ENCODE data around the gene KRT73. TPM values are rescaled to one million over a fixed set of nuclear protein-coding genes. Genes with fewer than 3 reads are reported as not detected.

The KRT73 gene
- total RNA-seq, 1 donor from 2014 or later: not detected

DNA sequence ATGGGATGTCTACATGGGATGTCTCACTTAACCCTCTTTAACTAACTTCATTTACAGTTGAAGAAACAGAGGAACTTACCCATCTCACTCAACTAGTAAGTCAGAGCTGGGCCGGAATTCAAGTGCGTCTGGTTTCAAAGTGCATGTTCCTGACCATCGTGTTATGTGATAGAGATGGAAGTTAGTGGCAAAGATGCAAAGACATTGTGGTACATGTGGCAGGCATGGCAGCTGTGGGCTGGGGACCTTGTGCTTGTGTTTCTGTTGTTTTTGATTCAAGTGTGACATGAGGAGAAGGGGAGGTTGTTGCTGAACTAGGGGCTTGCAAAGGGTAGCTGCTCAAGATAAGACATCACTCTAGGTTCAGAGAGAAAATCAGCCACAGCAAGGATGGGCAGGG lies 42.4 kb downstream of the KRT73 start:
- TF ChIP-seq, protein P1, sequence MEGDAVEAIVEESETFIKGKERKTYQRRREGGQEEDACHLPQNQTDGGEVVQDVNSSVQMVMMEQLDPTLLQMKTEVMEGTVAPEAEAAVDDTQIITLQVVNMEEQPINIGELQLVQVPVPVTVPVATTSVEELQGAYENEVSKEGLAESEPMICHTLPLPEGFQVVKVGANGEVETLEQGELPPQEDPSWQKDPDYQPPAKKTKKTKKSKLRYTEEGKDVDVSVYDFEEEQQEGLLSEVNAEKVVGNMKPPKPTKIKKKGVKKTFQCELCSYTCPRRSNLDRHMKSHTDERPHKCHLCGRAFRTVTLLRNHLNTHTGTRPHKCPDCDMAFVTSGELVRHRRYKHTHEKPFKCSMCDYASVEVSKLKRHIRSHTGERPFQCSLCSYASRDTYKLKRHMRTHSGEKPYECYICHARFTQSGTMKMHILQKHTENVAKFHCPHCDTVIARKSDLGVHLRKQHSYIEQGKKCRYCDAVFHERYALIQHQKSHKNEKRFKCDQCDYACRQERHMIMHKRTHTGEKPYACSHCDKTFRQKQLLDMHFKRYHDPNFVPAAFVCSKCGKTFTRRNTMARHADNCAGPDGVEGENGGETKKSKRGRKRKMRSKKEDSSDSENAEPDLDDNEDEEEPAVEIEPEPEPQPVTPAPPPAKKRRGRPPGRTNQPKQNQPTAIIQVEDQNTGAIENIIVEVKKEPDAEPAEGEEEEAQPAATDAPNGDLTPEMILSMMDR (IDR thresholded peaks at IDR 0.05; ENCODE audit: unreplicated experiment): no peak
- no peaks in the 10 kb centered on the region for H3K36me3 Mint-ChIP-seq (ENCODE audit: insufficient read depth)
- H3K9me3 Mint-ChIP-seq (ENCODE audit: low read depth): no peaks in the 10 kb centered on the region
- no peaks in the 10 kb centered on the region for H3K4me1 Mint-ChIP-seq (ENCODE audit: low read depth)
- no peak overlapping the region for H3K4me3 Mint-ChIP-seq (ENCODE audit: low read depth)
- peaks cover 48% of the 10 kb centered on the region for H3K27me3 Mint-ChIP-seq
- no peak overlapping the region for H3K27ac Mint-ChIP-seq
- no peak for DNase-seq (ENCODE audit: low spot score, unreplicated experiment)

DNA sequence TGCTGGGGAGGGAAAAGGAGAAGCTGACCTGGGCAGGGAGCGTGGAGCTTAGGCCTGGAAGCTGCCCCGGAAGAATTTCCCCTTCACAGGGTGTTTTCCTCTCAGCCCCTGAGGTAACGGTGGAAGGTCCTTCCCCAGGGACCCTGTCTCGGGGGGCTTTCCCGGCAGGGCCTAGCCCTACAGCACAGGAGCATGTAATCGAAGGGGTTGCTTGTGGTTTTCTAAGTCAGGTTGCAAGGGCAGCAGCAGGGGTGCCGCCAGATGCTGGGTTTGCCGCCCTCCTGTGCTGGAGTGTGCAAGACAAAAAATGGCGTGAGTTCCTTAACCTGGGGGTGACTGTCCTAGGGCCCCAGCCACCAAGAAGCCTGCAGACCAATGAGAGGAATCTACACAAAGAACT lies 43.1 kb downstream of the KRT73 start:
- H3K36me3 Mint-ChIP-seq (ENCODE audit: insufficient read depth): no peaks in the 10 kb centered on the region
- DNase-seq (ENCODE audit: low spot score, unreplicated experiment): no peak
- peaks cover 48% of the 10 kb centered on the region for H3K27me3 Mint-ChIP-seq
- TF ChIP-seq, protein P1 (IDR thresholded peaks at IDR 0.05; ENCODE audit: unreplicated experiment): no peak
- no peaks in the 10 kb centered on the region for H3K9me3 Mint-ChIP-seq (ENCODE audit: low read depth)
- no peaks in the 10 kb centered on the region for H3K4me1 Mint-ChIP-seq (ENCODE audit: low read depth)
- no peak overlapping the region for H3K4me3 Mint-ChIP-seq (ENCODE audit: low read depth)
- H3K27ac Mint-ChIP-seq: no peak overlapping the region

DNA sequence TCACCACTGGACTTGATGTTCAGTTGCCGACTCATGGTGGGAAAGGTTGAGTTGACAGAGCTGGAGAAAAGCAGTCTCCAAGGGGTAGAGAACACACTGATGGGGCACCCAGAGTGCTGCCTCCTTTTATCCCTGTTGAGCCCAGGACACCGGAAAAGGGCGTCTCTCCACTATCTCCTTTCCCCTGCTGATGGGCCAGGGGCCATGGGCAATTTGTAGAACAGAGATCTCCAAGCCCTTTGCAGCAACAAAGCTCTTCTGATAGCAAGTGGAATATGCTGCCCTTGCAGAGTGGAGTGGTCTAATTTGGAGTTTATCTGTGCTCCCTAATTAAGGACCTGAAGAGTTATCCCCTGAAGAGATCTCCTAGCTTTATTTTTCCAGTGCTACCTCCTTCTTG lies 44.6 kb downstream of the KRT73 start, which contains the start of gene KRT74:
TSS of gene KRT74 (minus strand) at position 101 of the 400 bp plus-strand sequence. CDS start at position 35, 66 bp downstream.
- peaks cover 43% of the 10 kb centered on the region for H3K27me3 Mint-ChIP-seq
- no peak within 1 kb of the TSS for H3K27ac Mint-ChIP-seq
- DNase-seq (ENCODE audit: low spot score, unreplicated experiment): no peak
- H3K4me1 Mint-ChIP-seq (ENCODE audit: low read depth): no peaks in the 10 kb centered on the region
- H3K9me3 Mint-ChIP-seq (ENCODE audit: low read depth): no peaks in the 10 kb centered on the region
- H3K36me3 Mint-ChIP-seq (ENCODE audit: insufficient read depth): no peaks in the 10 kb centered on the region
- no peak within 1 kb of the TSS for H3K4me3 Mint-ChIP-seq (ENCODE audit: low read depth)
- TF ChIP-seq, protein P1 (IDR thresholded peaks at IDR 0.05; ENCODE audit: unreplicated experiment): no peak

DNA sequence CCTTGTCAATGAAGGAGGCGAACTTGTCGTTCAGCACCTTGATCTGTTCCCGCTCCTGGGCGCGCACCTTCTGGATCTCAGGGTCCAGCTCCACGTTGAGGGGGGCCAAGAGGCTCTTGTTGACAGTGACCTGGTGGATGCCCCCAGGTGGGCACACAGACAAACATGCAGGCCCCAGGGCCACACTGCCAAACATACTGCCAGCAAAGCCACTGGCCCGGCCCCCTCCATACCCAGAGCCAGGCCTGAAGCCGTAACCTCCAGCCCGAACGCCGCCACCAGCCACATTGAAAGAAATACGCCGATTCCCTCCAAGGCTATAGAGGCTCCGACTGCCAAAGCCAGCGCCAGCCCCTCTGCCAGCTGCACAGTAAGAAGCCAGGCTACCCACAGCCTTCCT lies 45.1 kb downstream of the KRT73 start:
- DNase-seq (ENCODE audit: low spot score, unreplicated experiment): no peak

DNA sequence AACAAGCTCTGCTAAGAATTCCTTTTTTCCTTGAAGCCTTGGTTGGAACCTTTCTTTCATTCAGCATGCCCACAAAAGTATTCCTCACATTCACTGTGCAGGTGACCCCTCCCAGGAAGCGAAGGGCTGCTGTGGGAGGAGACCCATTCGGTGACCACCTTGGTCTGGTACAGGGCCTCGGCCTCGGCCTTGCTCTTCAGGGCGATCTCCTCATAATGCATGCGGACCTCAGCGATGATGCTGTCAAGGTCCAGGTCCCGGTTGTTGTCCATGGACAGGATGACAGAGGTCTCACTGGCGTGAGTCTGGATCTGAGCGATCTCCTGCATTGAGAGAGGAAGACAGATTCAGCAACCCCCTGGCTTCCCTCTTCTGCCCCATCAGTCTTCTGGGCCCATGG lies 47.8 kb downstream of the KRT73 start:
- H3K4me1 Mint-ChIP-seq (ENCODE audit: low read depth): no peaks in the 10 kb centered on the region
- no peak overlapping the region for H3K27ac Mint-ChIP-seq
- TF ChIP-seq, protein P1 (IDR thresholded peaks at IDR 0.05; ENCODE audit: unreplicated experiment): no peak
- no peak for DNase-seq (ENCODE audit: low spot score, unreplicated experiment)
- no peaks in the 10 kb centered on the region for H3K36me3 Mint-ChIP-seq (ENCODE audit: insufficient read depth)
- peaks cover 47% of the 10 kb centered on the region for H3K27me3 Mint-ChIP-seq
- no peak overlapping the region for H3K4me3 Mint-ChIP-seq (ENCODE audit: low read depth)
- no peaks in the 10 kb centered on the region for H3K9me3 Mint-ChIP-seq (ENCODE audit: low read depth)

More for the DNA sequence above, 45.1 kb downstream of the KRT73 start:
- TF ChIP-seq, protein P1 (IDR thresholded peaks at IDR 0.05; ENCODE audit: unreplicated experiment): no peak
- Mint-ChIP-seq H3K4me1 (ENCODE audit: low read depth) (no peaks in the 10 kb centered on the region), H3K9me3 (ENCODE audit: low read depth) (no peaks in the 10 kb centered on the region), H3K27ac (no peak overlapping the region), H3K4me3 (ENCODE audit: low read depth) (no peak overlapping the region), H3K27me3 (peaks cover 42% of the 10 kb centered on the region), H3K36me3 (ENCODE audit: insufficient read depth) (no peaks in the 10 kb centered on the region)
